C4-2B (cell line): ENCODE data around the gene PCDHGA1.

Experiments used
- ZFX ChIP-seq: fragments of 450-650 bp; IDR thresholded peaks from 2 replicates; pipeline ENCODE4 v1.6.1; 2017
- TF ChIP-seq, protein P1 (sequence below): fragments of 450-650 bp; conservative IDR thresholded peaks from 2 replicates; pipeline ENCODE4 v1.5.1; 2017; ENCODE audit warnings: mild to moderate bottlenecking

DNA sequence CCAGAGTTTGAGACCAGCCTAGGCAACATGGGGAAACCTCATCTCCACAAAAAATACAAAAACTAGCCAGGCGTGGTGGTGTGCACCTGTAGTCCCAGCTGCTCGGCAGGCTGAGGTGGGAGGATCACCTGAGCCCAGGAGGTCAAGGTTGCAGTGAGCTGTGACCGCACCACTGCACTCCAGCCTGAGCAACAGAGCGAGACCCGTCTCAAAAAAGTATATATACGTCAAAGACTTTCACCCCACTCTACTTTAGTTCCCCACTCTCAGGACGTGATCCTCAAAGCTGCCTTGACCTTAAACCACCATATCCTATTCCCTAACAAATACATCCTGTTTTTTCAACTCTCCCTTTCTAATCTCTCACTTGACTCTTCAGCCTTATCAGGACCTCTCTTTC lies 199.6 kb downstream of the PCDHGA1 start:
- TF ChIP-seq, protein P1, sequence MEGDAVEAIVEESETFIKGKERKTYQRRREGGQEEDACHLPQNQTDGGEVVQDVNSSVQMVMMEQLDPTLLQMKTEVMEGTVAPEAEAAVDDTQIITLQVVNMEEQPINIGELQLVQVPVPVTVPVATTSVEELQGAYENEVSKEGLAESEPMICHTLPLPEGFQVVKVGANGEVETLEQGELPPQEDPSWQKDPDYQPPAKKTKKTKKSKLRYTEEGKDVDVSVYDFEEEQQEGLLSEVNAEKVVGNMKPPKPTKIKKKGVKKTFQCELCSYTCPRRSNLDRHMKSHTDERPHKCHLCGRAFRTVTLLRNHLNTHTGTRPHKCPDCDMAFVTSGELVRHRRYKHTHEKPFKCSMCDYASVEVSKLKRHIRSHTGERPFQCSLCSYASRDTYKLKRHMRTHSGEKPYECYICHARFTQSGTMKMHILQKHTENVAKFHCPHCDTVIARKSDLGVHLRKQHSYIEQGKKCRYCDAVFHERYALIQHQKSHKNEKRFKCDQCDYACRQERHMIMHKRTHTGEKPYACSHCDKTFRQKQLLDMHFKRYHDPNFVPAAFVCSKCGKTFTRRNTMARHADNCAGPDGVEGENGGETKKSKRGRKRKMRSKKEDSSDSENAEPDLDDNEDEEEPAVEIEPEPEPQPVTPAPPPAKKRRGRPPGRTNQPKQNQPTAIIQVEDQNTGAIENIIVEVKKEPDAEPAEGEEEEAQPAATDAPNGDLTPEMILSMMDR: no peak
- TF ChIP-seq ZFX: no peak
